HG03135 (cell line): ENCODE measurements around the gene MAFB.
A peak's percentile ranks its signal among the peaks of the same experiment; 100 is the strongest.
"Not testable (repeated sequence)": the region's sequence is repeated elsewhere in the genome, so short reads cannot be mapped to it uniquely, and the experiment has no call there.

Source experiments
- ATAC-seq: cut with Tn5 transposase; IDR thresholded peaks from one replicate; pipeline ENCODE4 v1.9.1; 2021; ENCODE audit warnings: mild to moderate bottlenecking, moderate library complexity; ENCODE audit not compliant: unreplicated experiment

The MAFB gene

DNA sequence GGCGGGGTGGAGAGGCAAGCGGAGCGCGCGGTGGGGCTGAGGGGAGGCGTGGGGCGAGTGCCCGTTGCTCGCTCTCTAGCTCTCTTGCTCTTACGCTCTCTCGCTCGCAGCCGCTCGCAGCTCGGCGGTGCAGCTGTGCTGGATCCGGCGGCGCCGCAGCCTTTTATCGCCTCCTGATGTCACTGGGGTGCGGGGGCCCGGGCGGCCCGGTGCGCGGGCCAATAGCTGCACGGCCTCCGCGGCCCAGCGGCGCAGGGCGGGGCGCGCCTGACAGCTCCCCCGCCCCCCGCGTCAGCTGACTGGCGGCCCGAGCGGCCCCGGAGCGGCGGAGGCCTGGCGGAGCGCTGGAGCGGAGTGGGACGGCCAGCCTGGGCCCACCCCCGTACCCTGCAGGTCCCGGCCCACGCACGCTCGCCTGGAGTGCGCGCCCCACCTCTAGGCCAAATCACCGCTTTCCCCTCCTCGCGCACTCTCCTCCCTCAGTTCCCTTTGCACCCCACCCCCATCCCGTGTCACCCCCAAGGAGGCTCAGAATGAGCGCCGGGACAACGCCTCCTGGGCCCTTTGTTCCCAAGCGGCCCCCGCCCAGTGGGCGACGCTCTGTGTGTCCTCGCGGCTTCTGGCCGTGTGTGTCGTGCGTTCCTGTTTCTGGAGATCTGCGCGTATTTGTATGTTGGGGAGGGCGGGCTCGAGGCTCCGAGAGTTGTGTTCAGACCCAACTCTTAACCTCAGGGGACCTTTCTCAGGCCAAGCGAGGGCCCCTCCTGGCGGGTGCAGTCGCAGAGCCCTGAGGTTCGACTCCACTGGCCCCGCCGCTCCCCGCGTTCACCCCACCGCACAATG, at the start of gene MAFB:
MAFB (minus strand) TSS at position 137 of the 843 bp plus-strand sequence. CDS start 386 bp downstream, outside the sequence.
- peak; percentile 55 for ATAC-seq

DNA sequence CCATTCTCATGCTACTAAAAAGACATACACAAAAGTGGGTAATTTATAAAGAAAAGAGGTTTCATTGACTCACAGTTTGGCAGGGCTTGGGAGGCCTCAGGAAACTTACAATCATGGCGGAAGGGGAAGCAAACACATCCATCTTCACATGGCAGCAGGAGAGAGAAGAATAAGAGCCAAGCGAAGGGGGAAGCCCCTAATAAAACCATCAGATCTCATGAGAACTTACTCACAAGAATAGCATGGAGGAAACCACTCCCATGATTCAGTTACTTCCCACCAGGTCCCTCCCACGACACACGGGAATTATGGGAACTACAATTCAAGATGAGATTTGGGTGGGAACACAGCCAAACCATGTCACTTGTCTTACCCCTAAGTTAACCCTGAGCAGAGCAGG, 47.4 kb upstream of the MAFB start:
- ATAC-seq = not testable (repeated sequence)

DNA sequence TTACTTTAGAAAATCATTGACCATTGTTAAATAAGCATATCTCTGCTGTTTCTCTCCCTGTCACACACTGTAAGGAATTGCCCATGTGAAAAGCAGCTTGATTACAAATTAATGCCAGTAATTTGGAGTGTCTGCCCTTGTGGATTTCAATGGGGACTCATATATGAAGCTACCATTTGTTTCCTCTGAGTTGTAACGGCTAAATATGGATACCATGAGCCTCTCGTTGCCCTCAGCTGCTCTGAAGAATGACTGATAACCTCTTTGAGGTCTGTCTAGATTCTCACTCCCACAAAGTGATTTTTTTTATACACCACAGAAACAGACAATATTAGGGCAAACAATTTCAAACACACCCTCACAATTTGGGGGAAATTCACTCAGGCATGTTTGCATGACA, 40.0 kb upstream of the MAFB start:
- no peak for ATAC-seq

DNA sequence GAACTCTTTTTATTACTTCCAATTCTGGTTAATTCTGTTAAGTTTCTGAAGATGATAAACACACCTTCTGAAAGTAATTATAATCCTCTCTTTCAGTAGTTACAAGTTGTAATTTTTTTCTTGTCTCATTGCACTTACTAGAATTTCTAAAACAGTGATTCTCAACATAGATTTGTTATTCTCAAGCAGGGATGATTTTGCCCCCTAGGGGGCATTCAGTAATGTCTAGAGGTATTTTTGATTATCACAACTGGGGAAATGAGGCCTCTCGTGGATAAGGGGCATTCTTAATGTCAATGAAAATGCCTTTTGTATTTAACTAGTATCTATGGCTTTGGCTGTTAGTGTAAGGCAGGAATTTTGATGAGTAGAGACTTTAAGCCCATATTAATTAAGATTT, 39.4 kb upstream of the MAFB start:
- no peak for ATAC-seq

DNA sequence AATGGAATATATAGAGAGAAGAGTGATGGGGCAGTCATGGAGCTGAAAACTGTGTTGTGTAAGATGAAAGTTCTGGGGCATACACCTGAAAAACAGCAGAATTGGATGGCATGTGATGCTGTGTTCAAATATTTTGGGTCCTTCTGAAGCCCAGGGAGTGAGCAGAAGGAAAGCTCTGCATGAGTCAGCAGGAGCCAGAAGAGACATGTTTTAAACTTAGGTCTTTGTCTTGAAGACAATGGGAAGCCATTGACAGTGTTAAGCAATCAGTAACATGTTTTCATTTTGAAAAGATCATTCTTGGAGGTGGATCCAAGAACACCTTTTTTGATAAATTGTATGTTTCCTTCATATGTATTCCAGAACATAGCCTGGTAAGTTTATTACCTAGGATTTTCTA, 38.9 kb upstream of the MAFB start:
- ATAC-seq = no peak

DNA sequence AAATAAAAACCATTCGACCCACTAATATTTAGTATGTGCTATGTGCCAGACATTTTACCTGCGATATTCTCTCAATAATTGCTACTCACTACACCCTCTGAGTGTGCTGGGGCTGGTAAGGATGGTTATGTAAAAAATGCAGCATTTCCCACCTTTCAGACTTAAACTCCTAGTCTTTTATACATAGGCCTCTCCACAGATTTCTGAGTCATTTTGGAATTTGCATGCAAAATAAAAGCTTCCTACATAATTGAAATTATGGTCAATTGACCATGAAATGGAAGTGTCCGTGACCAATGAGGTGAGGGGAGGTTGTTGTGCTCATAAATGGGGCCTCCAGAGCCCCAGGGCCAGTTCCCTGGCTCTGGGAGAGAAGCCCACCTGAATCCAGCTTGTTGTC, 37.7 kb upstream of the MAFB start:
- no peak for ATAC-seq

DNA sequence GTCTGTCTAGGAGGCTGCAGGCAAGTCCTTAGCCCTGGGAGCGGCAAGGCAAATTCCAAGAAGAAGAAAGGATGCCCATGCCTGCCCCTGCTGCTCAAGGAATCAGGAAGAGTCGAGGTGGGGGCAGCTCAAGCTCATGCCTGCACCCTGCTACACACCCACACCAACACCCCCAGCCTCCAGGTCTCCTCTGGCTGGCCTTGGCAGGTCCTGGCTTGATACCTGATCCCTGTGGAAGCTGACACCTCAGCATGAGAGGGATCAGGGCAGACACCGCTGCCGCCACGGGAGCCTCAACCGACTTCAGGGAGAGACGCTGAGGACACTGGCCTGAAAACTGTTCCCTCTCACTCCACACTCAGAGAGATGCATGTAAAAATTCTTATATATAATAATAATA, 35.5 kb upstream of the MAFB start:
- no peak for ATAC-seq

DNA sequence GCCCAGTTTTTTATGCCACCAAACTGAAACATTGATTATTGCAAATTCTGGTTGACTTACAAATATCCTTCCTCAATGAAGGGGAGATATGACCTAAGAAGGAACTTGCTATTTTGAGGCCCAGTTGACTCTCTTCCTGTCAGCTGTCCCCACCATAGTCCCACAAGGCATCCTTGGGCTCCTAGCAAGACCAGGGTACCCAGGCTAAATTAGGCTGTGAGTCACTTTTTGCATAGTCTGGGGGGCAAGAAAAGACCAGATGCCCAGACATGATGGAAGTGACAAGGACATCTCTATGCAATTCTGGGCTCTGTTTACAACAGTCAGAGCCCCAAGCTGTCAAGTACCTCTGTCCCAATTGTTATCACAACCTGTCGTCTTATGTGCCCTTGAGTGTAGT, 31.8 kb upstream of the MAFB start:
- ATAC-seq = no peak

DNA sequence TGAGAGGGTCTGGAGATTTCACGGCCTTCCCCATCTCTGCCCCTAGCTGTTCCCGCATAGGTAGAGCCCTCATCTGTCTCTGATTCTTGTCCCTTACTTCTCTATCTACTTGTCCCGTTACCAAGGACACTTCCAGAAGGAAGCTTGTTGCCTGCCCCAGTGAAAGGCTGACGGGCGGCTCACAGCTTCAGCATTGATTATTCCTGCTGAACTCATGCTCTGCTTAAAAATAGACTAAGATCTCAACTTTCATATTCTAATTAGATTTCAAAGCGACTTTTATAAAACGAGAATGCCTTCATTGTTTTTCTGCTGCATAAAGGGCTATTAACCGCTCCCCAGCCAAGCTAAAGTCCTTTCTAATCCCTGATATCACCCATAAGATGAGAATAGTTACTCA, 31.1 kb upstream of the MAFB start:
- no peak for ATAC-seq

DNA sequence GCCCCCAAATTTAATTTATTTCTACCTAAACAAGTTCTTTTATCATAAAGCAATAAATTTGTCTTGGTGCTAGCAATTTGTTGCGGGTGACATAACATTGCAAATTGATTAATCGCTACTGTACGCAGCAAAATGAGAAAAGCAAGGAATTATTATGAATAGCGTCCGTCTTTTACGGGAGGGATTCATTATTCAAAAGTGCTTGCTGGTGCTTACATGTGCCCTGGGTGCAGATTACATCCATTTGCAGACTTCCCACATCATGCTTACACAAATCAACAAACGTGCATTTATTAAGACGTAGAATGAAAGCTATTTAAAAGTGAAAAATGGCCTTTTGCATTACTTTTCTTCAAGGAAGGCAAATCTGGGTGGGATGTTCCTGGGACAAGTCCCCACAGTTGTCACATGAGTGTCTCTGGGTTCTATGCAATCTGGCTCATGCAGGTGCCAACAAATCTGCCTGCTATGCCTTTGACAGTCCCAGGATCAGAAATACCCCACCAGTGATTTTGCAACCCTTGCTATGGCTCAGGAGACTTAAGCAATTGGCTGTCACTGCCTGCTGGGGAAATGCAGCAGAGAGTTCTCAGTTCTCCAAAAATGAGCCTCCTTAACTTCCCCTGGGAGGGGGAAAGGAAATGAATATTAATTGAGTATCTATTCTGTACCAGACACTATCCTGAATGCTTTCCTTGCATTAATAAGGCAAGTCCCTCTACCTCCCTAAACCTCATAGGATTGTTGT, 30.1 kb upstream of the MAFB start:
- ATAC-seq = no peak

DNA sequence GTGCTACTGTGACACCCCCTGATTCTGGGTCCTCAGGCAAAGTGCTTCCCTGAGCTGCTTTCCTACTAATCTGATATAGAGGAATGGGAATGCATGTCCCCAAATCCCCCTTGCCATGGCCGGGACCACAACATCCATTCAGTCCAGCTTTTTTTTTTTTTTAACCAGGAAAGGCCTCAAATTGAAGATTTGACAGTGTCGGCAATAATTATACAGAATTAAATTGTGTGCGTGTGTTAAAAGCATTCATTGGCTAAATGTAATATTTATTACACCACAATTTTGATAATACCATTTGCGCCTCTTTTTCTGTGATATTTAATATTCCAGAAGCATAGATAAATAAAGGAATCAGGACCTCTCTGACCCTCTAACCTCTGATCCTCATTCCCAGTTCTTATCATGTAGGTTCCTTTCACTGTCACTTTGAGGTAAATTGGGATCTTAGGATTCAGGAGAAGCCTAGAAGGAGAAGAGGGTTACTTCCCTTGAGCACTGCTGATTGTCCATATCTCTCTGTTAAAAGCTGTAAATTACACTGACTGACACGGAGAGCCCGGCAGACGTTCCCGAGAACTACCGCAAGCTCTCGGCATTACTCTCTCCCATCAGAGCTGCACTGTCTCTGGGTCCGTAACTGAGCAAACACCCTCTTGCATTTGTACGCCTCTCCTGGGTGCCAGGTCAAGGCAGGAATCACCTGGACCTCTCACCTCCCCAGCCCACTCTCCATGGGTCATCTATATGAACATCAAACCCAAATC, 29.4 kb upstream of the MAFB start:
- no peak for ATAC-seq

DNA sequence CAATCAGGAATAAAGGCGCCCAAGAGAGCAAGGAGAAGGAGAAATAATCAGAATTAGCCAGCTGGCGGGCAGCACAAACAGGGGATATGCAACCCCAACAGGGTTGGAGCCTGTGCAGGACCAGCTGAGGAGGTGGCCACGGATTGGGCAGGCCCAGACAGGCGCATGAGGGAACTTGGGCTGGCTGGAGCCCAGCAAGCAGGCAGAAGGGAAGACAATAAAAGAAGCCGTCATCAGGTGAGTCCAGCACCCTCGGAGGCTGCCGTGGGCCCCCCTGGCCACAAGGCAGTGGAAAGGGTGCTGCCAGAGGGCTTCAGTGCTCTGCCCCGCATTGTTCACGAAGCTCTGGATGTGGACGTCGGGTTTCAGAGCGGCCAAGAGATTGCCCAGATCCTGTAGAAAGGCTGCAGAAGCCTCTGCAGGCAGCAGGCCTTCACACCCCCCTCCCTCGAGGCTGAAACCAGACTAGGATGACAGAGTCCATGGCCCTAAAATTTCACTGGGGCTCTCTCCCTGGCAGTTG, 28.4 kb upstream of the MAFB start:
- ATAC-seq = no peak

DNA sequence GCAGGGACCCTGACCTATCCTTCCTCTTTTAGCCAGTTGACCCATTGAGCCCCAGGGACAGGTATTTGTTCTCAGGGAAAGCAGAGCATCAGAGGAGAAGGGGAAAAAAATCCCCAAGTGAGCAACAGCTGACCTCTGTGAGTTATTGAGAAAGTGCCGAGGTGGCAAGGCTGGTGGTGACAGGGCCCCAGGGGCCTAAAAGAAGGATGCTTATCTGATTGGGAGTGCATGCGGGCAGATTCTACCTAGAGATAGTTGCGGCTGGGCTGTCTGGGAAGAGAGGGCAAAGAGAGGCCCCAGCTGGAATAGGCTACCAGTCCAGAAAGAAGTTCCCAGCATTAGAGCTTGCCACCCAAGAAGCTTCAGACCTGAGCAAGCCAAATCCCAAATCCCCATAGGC, 26.5 kb upstream of the MAFB start:
- ATAC-seq = no peak

DNA sequence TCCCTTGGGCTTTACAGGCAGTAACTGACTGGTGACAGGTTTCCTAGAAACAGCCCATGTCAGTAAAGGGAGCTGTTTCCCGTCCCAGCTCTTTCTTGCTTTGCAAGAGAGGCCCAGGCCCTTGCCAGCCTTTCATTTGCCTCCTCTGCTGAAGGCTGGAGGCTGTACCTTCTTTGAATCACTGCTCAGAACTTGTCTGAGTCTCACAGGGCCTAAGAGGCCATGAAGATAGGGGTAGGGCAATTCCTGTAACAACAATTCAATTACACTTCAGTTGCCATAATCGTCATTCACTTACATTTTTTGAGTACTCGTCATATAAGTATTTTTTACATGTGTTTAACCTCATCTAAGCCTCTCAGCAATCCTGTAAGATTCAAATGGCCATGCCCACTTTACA, 25.9 kb upstream of the MAFB start:
- no peak for ATAC-seq

DNA sequence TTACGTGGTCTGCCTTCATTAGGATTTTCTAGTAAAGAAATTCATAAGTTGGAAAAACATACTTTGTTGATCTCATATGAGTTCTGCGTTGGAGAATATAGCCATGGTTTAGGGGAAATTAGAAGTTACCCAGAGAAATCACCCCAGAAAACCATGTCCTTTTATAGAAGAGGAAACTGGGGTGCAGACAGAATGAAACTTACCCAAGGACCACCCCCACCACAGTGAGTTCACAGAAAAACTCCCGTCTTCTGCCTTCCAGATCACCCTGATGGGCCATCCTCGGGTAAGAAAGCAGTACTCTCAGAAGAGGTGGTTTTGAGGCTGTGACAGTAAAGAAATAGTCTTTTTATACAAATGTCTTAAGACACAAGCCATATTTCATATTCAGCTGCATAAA, 25.1 kb upstream of the MAFB start:
- ATAC-seq = no peak

DNA sequence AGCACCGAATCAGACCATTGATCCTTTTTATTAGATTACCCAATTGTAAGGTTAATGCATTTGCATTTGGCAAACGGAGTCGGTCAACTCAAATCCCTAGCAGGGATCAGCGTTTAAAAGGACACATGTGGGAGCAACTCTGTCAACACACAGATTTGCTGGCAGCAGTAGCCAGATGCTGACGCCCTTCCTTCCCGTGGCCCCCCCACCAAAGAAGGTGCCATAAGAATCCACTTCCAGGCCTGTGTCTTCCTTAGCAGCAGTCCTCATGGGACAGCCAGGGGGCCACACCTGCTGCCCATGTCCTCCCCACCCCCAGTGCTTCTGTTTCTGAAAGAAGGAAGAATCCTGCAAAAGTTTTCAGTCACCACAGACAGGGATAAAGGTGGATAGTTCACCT, 24.5 kb upstream of the MAFB start:
- ATAC-seq = no peak

DNA sequence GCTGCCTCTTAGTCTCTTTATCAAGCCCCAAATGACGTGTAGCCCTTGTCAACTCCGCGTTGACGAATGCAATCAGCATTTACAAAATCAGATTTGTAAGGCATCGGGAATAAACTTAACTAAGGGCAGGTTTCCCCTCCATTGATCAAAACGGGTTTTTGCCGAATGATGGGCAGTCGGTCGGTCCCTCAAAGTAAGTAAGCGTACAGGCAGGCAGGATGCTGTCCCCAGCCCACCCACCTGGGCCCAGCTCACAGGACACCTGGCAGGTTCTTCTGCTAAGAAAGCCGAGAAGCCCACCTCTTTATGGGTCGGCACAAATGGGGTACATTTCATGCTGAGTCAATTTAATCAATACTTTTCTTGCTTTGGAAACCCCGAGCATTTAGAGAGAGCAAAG, 22.0 kb upstream of the MAFB start:
- no peak for ATAC-seq

DNA sequence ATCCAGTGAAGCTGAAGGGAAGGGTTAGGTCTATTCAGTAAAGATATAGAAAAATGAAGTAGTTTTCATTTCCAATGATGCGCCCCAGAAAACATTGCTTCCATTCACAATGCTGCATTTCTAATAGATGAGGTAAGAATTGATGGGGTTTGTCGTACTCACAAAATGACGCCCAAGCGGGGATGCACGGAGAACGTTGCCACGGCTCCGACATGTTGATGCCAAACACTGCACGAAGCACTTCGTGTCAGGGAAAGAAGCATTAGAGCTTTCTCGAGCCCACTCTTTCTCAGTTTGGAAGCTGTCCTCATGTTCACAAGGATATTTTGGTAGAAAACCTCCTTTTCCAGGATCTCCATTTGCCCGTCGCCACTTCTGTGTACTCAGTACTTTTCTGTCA, 21.6 kb upstream of the MAFB start:
- ATAC-seq = no peak

DNA sequence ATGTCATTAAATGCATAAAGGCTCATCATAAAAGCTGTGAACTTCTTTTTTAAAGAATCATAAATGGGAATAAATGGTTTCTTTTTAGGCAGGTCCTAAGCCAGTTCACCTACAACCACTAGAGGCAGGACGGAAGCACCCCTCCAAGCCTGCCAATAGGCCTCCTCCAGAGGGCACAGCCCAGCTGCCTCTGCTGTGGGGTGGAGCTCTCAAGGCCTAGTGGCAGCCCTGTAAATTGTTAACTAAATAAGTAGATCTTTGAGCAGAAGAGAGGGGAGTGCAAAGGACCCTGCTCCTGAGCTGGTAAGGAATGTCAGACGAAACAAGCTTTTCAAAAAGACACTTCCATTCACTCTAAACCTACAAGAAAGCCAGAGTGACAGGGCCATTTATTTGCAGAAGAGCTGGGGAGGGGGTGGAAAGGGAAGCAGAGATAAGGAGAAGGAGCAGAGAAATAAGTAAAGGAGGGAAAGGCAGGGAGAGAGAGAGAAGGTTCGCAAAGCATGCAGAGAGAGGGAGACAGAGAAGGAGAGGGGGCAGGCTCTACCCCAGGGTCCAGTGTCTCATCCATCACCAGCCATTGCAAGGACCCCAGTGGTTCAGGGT, 18.0 kb upstream of the MAFB start:
- no peak for ATAC-seq

DNA sequence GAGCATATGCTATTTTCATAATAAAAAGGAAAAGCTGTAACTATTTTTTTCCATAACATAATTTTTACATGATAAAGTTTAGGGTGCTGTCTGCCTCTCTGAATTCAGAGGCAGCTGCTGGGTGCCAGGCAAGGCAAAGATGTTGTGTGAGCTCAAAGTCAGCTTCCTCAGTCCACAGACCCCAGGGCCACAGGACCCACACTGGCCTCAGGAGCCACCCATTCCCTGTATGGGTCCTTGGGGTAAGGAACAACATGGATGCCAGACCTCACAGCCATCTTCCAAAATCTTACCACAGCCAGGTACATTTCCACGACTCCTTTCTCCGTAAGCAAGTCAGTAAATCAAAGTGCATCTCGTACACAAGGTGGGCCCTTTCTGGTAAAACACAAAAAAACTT, 16.4 kb upstream of the MAFB start:
- no peak for ATAC-seq

DNA sequence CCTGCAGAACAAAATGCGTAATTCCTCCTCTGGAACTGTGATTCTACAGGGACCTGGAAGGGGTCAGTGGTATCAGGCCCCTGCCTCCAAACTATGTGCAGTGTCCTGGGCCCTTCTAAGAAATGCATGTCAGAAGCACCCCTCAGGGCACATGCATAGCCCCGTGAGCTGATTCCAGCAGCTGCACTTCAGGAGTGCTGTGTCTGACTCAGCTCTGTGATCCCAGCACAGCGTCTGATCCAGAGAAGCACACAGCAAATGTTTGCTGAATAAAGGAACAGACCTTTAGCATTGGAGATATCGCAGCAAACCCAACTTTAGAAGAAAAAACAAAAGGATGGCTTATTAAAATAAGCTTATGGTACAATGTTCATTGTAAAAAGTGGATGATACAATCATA, 15.8 kb upstream of the MAFB start:
- ATAC-seq = no peak
